Measurements from ENCODE around the gene TBX15.

Gene TBX15

GRCh38 chr1:118984722-118985639 lies 3.2 kb downstream of the TBX15 start:
- peak overlapping the region; percentile 89 for H3K4me3 ChIP-seq (ENCODE audit: low read depth, low read length)
- DNase-seq (ENCODE audit: low read depth), result peak; percentile 43
- TF ChIP-seq, protein P1, sequence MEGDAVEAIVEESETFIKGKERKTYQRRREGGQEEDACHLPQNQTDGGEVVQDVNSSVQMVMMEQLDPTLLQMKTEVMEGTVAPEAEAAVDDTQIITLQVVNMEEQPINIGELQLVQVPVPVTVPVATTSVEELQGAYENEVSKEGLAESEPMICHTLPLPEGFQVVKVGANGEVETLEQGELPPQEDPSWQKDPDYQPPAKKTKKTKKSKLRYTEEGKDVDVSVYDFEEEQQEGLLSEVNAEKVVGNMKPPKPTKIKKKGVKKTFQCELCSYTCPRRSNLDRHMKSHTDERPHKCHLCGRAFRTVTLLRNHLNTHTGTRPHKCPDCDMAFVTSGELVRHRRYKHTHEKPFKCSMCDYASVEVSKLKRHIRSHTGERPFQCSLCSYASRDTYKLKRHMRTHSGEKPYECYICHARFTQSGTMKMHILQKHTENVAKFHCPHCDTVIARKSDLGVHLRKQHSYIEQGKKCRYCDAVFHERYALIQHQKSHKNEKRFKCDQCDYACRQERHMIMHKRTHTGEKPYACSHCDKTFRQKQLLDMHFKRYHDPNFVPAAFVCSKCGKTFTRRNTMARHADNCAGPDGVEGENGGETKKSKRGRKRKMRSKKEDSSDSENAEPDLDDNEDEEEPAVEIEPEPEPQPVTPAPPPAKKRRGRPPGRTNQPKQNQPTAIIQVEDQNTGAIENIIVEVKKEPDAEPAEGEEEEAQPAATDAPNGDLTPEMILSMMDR (conservative IDR thresholded peaks at IDR 0.05; ENCODE audit: low read depth, low read length), result no peak

- TF ChIP-seq, protein P1 (conservative IDR thresholded peaks at IDR 0.05; ENCODE audit: low read depth, low read length), result peak; percentile 19
- peak; percentile 82 for DNase-seq (ENCODE audit: low read depth)
- H3K4me3 ChIP-seq (ENCODE audit: low read depth, low read length), result peak overlapping the region; percentile 89
These were observed 3.9 kb downstream of the TBX15 start for GRCh38 chr1:118984086-118984721.

DNA sequence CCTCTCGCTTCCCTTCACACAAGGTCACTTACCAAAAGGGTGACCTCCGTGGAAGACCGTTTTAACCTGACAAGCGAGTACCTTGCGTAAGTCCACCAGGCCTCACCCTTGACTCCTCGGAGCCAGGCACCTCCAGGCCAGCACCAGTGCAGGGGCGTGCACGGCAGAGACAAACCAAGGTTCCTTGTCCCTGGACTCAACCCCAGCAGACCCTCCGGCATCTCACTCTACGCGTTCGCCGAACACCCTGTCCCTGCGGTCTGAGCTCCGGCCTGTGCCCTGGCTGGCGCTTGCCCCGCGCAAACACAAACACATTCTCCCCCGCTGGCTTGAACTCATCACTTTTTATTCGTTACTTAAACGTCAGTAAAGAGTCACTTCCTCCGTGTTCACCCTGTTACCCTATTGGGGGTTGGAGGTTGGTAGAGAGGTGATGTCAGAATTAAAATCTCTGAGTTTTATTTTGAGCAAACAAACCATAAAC lies 4.5 kb downstream of the TBX15 start:
- DNase-seq (ENCODE audit: low read depth), result no peak
- TF ChIP-seq, protein P1 (conservative IDR thresholded peaks at IDR 0.05; ENCODE audit: low read depth, low read length), result no peak
- peak overlapping the region; percentile 28 for H3K4me3 ChIP-seq (ENCODE audit: low read depth, low read length)

DNA sequence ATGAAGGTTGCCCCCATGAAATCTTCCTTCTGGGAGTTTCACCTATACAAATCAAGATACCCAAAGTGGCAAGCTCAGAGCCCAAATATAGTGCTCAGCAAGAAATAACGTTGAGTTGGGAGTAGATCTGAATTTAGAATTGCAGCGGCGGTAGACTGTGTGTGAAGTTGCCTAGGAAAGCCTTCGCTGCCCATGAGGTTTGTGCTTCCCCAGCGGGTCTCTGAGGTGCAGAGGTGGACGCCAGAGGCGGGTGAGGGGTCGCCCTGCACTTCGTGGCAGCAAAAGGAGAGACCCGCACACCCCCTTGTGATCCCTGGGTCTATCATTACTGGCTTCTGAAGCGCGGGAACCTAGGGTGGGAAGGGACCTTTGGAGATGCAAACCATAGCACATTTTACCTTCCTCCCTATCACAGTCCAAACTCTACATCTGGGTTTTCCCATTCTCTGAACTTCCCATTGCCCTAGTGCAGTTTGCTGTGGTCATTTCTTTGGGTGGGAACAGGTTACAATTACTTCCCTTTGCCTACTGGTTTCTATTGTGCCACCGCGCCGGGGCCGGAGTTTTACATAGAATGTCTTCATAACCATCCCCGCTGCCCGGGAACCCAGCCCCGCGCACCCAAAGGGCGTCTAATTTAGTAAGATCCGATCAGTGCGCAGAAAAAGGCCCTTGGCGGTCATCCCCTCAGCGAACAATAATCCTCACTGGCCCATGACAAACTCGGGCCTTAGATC lies 5.2 kb downstream of the TBX15 start:
- TF ChIP-seq, protein P1 (conservative IDR thresholded peaks at IDR 0.05; ENCODE audit: low read depth, low read length), result no peak
- DNase-seq (ENCODE audit: low read depth), result no peak
- H3K4me3 ChIP-seq (ENCODE audit: low read depth, low read length), result no peak overlapping the region

DNA sequence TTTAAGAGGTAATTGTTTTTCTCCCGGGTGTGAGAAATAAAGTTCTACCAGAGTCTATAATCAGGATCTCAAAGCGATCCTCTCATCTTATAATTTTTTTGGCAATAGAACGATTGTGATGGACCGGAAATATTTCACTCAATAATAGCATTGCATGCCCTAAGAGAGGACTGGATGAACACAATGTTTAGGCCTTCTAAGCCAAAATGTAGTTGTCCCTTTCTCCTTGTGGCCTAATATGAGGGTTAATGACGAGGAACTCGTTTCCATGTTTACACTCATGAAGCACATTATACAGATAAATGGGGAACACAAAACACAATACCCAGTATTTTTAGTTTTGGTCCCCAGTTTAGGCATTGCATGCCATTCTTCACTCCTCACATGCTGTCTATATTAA lies 5.9 kb downstream of the TBX15 start:
- no peak overlapping the region for H3K4me3 ChIP-seq (ENCODE audit: low read depth, low read length)
- TF ChIP-seq, protein P1 (conservative IDR thresholded peaks at IDR 0.05; ENCODE audit: low read depth, low read length), result no peak
- no peak for DNase-seq (ENCODE audit: low read depth)

DNA sequence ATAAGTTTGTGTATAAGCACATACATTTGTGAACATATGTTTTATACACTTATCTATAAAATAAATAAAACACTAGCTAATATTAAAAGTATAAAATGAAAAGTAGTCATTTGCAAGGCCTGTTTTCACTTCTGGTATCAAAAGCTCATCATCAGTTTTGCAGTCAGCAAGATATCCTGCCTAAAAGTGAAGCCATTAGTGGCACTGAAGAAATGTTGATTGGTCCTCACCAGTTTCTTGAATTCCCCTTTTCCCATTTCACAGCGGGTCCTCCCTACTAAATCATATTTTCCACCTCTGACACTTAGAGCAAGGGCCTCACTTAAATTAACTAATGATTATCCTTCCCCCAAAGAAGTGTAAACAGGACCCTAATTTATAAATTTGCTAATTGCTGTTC lies 6.7 kb downstream of the TBX15 start:
- H3K4me3 ChIP-seq (ENCODE audit: low read depth, low read length), result peak overlapping the region; percentile 3
- TF ChIP-seq, protein P1 (conservative IDR thresholded peaks at IDR 0.05; ENCODE audit: low read depth, low read length), result no peak
- no peak for DNase-seq (ENCODE audit: low read depth)

Measured in choroid plexus epithelial cell (primary cell).